ENCODE data around the gene FUS. TPM values are rescaled to one million over a fixed set of nuclear protein-coding genes. Genes with fewer than 3 reads are reported as not detected.

Gene FUS
- total RNA-seq, 4 donors from 2014 or later: 91.8 to 125 (median 109) TPM

GRCh38 chr16:31177136-31177535 is 2.8 kb upstream of the FUS start:
- H3K4me1 ChIP-seq: peaks cover 0 to 21% (median 9%) of the 10 kb centered on the region in 4 donors
- H3K9me3 ChIP-seq: no peaks in the 10 kb centered on the region
- H3K27me3 ChIP-seq: no peaks in the 10 kb centered on the region
- H3K36me3 ChIP-seq: no peaks in the 10 kb centered on the region
- WGBS, 2 donors: 60 to 81% methylated on average over 3 of the region's 3 CpGs
- H3K27ac ChIP-seq: no peak overlapping the region
- no peak for TF ChIP-seq EP300 (IDR thresholded peaks at IDR 0.05)
- H3K4me3 ChIP-seq: no peak overlapping the region
- DNase-seq (ENCODE audit: low spot score in 2 of 2): no peak

GRCh38 chr16:31179219-31179746 is 656 bp upstream of the FUS start:
- WGBS, 2 donors: 3 to 4% methylated on average over 27 of the region's 27 CpGs
- peaks cover 0 to 42% (median 24%) of the 10 kb centered on the region in 4 donors for H3K4me1 ChIP-seq
- no peak for DNase-seq (ENCODE audit: low spot score in 2 of 2)
- peak overlapping the region; percentile 78 to 97 (median 84) for H3K4me3 ChIP-seq
- TF ChIP-seq, protein P1, sequence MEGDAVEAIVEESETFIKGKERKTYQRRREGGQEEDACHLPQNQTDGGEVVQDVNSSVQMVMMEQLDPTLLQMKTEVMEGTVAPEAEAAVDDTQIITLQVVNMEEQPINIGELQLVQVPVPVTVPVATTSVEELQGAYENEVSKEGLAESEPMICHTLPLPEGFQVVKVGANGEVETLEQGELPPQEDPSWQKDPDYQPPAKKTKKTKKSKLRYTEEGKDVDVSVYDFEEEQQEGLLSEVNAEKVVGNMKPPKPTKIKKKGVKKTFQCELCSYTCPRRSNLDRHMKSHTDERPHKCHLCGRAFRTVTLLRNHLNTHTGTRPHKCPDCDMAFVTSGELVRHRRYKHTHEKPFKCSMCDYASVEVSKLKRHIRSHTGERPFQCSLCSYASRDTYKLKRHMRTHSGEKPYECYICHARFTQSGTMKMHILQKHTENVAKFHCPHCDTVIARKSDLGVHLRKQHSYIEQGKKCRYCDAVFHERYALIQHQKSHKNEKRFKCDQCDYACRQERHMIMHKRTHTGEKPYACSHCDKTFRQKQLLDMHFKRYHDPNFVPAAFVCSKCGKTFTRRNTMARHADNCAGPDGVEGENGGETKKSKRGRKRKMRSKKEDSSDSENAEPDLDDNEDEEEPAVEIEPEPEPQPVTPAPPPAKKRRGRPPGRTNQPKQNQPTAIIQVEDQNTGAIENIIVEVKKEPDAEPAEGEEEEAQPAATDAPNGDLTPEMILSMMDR (IDR thresholded peaks at IDR 0.05): no peak
- TF ChIP-seq POLR2A (IDR thresholded peaks at IDR 0.05) (no peak), EP300 (IDR thresholded peaks at IDR 0.05) (no peak)
- peaks cover 0 to 19% (median 9%) of the 10 kb centered on the region in 3 donors for H3K36me3 ChIP-seq
- peak overlapping the region; percentile 90 to 98 (median 96) for H3K27ac ChIP-seq
- H3K27me3 ChIP-seq: no peaks in the 10 kb centered on the region
- no peaks in the 10 kb centered on the region for H3K9me3 ChIP-seq

DNA sequence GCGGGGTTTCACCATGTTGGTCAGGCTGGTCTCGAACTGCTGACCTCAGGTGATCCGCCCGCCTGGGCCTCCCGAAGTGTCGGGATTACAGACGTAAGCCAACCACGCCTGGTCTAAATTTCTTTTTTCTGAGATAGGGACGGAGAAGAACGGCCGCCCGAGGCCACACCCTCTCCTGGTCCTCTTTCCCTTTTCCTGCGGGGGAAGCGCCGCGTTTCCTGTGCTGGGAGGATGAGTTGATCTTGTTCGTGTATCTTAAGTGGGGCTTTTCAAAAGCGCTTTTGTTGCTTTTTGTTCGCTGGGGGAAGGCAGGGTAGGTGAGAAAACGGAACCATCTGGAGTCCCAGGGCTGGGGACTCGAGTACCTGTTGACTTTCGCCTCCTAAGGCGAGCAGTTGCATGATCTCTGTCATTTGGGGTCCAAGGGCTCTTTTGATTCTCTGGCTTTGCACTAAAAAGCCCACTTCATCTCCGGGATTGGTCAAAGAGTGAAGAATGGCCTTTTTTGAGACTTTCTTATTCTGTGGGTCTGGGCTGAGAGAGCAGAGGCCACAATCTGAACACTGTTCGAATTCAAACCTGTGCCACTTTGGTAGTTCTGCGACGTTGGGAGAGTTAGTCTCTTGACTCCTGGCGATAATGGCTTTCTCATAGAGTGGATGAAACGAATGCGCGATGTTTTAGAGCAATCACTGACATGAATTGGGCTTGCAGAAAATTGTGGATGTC is 1.3 kb downstream of the FUS start:
- TF ChIP-seq, protein P1 (IDR thresholded peaks at IDR 0.05): no peak
- WGBS, 2 donors: 3 to 5% methylated on average over 31 of the region's 31 CpGs
- peak overlapping the region; percentile 78 to 97 (median 84) for H3K4me3 ChIP-seq
- no peaks in the 10 kb centered on the region for H3K9me3 ChIP-seq
- no peaks in the 10 kb centered on the region for H3K27me3 ChIP-seq
- DNase-seq (ENCODE audit: low spot score in 2 of 2): peak in 1 of 2 donors; percentile 28
- H3K27ac ChIP-seq: peak overlapping the region; percentile 90 to 98 (median 96)
- peaks cover 2 to 39% (median 19%) of the 10 kb centered on the region in 3 donors for H3K36me3 ChIP-seq
- peaks cover 0 to 61% (median 26%) of the 10 kb centered on the region in 4 donors for H3K4me1 ChIP-seq

DNA sequence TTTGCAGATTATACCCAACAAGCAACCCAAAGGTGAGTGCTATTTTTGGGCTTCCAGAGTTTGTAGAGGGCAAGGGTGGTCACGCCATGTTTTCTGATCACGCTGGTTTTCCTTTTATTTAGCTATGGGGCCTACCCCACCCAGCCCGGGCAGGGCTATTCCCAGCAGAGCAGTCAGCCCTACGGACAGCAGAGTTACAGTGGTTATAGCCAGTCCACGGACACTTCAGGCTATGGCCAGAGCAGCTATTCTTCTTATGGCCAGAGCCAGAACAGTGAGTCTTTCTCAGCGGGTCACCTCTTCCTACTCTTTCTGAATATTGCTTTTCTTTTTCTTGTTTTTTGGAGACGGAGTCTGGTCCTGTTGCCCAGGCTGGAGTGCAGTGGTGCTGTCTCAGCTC is 2.5 kb downstream of the FUS start:
- Histone ChIP-seq H3K9me3 (no peaks in the 10 kb centered on the region), H3K27me3 (no peaks in the 10 kb centered on the region), H3K4me1 (peaks cover 0 to 73% (median 26%) of the 10 kb centered on the region in 4 donors), H3K4me3 (peak overlapping the region in 2 of 4 donors; percentile 80 to 97), H3K36me3 (peaks cover 2 to 50% (median 30%) of the 10 kb centered on the region in 3 donors), H3K27ac (peak overlapping the region in 2 of 4 donors; percentile 12 to 98)
- DNase-seq (ENCODE audit: low spot score in 2 of 2): no peak
- 12 to 14% methylated on average over 7 of the region's 7 CpGs for WGBS, 2 donors
- no peak for TF ChIP-seq POLR2A (IDR thresholded peaks at IDR 0.05)
- no peak for TF ChIP-seq EP300 (IDR thresholded peaks at IDR 0.05)
- TF ChIP-seq, protein P1 (IDR thresholded peaks at IDR 0.05): no peak

DNA sequence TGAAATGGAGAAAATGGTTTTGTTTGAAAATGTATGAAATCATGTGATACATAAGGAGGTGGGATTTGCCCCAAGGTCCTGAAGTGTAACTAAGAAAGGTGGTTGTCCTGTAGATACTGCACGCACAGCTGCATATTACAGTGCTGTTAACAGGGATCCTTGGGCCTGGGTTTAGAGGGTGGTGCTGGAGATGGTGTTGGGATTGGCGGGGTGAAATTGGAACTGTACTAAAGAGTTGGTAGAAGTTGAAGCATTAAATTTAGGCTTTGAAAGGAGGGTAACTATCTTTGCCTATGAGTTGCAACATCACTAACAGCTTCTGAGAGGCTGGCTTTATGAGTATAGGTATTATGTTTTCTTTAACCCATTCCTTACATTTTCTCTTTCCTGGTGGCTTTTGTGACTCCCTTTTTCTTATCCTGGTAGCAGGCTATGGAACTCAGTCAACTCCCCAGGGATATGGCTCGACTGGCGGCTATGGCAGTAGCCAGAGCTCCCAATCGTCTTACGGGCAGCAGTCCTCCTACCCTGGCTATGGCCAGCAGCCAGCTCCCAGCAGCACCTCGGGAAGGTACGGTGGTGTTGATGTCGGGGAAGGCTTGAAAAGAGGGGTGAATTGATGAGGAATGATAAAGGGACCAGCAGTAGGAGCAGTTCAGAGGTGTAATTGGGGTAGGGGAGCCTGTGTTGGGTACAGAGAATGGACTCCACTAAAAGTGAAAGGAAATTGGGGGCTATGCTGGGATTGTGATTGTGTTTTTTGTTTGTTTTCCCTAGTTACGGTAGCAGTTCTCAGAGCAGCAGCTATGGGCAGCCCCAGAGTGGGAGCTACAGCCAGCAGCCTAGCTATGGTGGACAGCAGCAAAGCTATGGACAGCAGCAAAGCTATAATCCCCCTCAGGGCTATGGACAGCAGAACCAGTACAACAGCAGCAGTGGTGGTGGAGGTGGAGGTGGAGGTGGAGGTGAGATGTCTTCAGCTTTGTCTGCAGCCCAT is 3.8 kb downstream of the FUS start:
- peaks cover 2 to 64% (median 30%) of the 10 kb centered on the region in 3 donors for H3K36me3 ChIP-seq
- H3K27me3 ChIP-seq: no peaks in the 10 kb centered on the region
- DNase-seq (ENCODE audit: low spot score in 2 of 2): no peak
- WGBS, 2 donors: 67 to 69% methylated on average over 10 of the region's 10 CpGs
- H3K27ac ChIP-seq: no peak overlapping the region
- no peak overlapping the region for H3K4me3 ChIP-seq
- TF ChIP-seq, protein P1 (IDR thresholded peaks at IDR 0.05): no peak
- no peak for TF ChIP-seq EP300 (IDR thresholded peaks at IDR 0.05)
- no peak for TF ChIP-seq POLR2A (IDR thresholded peaks at IDR 0.05)
- H3K4me1 ChIP-seq: peaks cover 0 to 74% (median 26%) of the 10 kb centered on the region in 4 donors
- no peaks in the 10 kb centered on the region for H3K9me3 ChIP-seq

Measured in tibial nerve (tissue), 4 donors.